Measurements from ENCODE around the gene FBXO45. TPM values are rescaled to one million over a fixed set of nuclear protein-coding genes. Genes with fewer than 3 reads are reported as not detected.
"Not testable (repeated sequence)": the region's sequence is repeated elsewhere in the genome, so short reads cannot be mapped to it uniquely, and the experiment has no call there.

The FBXO45 gene
- total RNA-seq, 1 donor from 2014 or later = 17.0 TPM

GRCh38 chr3:196537319-196537984, 31.0 kb upstream of the FBXO45 start:
- Mint-ChIP-seq H3K27ac (ENCODE audit: unreplicated experiment) (no peak overlapping the region), H3K27me3 (ENCODE audit: unreplicated experiment) (peaks cover 2% of the 10 kb centered on the region), H3K4me1 (ENCODE audit: unreplicated experiment) (peaks cover 10% of the 10 kb centered on the region), H3K4me3 (ENCODE audit: unreplicated experiment) (no peak overlapping the region), H3K36me3 (ENCODE audit: low read depth, unreplicated experiment) (no peaks in the 10 kb centered on the region), H3K9me3 (ENCODE audit: unreplicated experiment) (no peaks in the 10 kb centered on the region)
- peak; percentile 81 for TF ChIP-seq CTCF (IDR thresholded peaks at IDR 0.05; ENCODE audit: unreplicated experiment)
- DNase-seq (ENCODE audit: low spot score) = peak; percentile 51

- no peaks in the 10 kb centered on the region for H3K36me3 Mint-ChIP-seq (ENCODE audit: low read depth, unreplicated experiment)
- no peak overlapping the region for H3K27ac Mint-ChIP-seq (ENCODE audit: unreplicated experiment)
- no peak for TF ChIP-seq CTCF (IDR thresholded peaks at IDR 0.05; ENCODE audit: unreplicated experiment)
- no peak overlapping the region for H3K4me3 Mint-ChIP-seq (ENCODE audit: unreplicated experiment)
- no peak for DNase-seq (ENCODE audit: low spot score)
- H3K4me1 Mint-ChIP-seq (ENCODE audit: unreplicated experiment) = no peaks in the 10 kb centered on the region
- no peaks in the 10 kb centered on the region for H3K9me3 Mint-ChIP-seq (ENCODE audit: unreplicated experiment)
- no peaks in the 10 kb centered on the region for H3K27me3 Mint-ChIP-seq (ENCODE audit: unreplicated experiment)
These were observed 26.6 kb upstream of the FBXO45 start for GRCh38 chr3:196541684-196542445.

DNA sequence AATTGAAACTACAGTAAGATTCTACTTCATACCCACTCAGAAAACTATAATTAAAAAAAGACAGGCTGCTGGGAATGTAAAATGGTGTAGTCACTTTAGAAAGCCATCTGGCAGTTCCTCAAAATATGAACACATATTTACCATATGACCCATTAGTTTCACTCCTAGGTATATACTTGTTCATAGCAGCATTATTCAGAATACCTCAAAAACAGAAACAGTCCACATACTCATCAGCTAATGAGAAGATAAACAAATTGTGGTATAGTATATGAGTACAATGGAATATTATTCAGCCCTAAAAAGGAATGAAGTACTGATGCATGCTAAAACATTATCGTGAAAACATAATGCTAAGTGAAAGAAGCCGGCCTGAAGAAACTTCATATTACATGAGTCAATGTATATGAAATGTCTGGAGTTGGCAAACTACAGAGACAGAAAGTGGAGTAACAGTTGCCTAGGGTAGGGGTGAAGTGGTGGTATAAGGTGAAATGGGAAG, 23.9 kb upstream of the FBXO45 start:
- Mint-ChIP-seq H3K27ac (ENCODE audit: unreplicated experiment) (no peak overlapping the region), H3K4me3 (ENCODE audit: unreplicated experiment) (no peak overlapping the region), H3K36me3 (ENCODE audit: low read depth, unreplicated experiment) (peaks cover 9% of the 10 kb centered on the region), H3K27me3 (ENCODE audit: unreplicated experiment) (no peaks in the 10 kb centered on the region), H3K4me1 (ENCODE audit: unreplicated experiment) (no peaks in the 10 kb centered on the region), H3K9me3 (ENCODE audit: unreplicated experiment) (peaks cover 10% of the 10 kb centered on the region)
- no peak for DNase-seq (ENCODE audit: low spot score)
- no peak for TF ChIP-seq CTCF (IDR thresholded peaks at IDR 0.05; ENCODE audit: unreplicated experiment)

- Mint-ChIP-seq H3K4me3 (ENCODE audit: unreplicated experiment) (no peak overlapping the region), H3K9me3 (ENCODE audit: unreplicated experiment) (peaks cover 18% of the 10 kb centered on the region), H3K36me3 (ENCODE audit: low read depth, unreplicated experiment) (peaks cover 17% of the 10 kb centered on the region), H3K27me3 (ENCODE audit: unreplicated experiment) (no peaks in the 10 kb centered on the region), H3K4me1 (ENCODE audit: unreplicated experiment) (no peaks in the 10 kb centered on the region), H3K27ac (ENCODE audit: unreplicated experiment) (no peak overlapping the region)
- DNase-seq (ENCODE audit: low spot score) = no peak
- no peak for TF ChIP-seq CTCF (IDR thresholded peaks at IDR 0.05; ENCODE audit: unreplicated experiment)
These were observed 21.9 kb upstream of the FBXO45 start for GRCh38 chr3:196546537-196546936.

GRCh38 chr3:196547067-196547466, 21.4 kb upstream of the FBXO45 start:
- Mint-ChIP-seq H3K27me3 (ENCODE audit: unreplicated experiment) (no peaks in the 10 kb centered on the region), H3K4me3 (ENCODE audit: unreplicated experiment) (no peak overlapping the region), H3K9me3 (ENCODE audit: unreplicated experiment) (peaks cover 18% of the 10 kb centered on the region), H3K4me1 (ENCODE audit: unreplicated experiment) (no peaks in the 10 kb centered on the region), H3K27ac (ENCODE audit: unreplicated experiment) (no peak overlapping the region), H3K36me3 (ENCODE audit: low read depth, unreplicated experiment) (peaks cover 17% of the 10 kb centered on the region)
- TF ChIP-seq CTCF (IDR thresholded peaks at IDR 0.05; ENCODE audit: unreplicated experiment) = no peak
- no peak for DNase-seq (ENCODE audit: low spot score)

DNA sequence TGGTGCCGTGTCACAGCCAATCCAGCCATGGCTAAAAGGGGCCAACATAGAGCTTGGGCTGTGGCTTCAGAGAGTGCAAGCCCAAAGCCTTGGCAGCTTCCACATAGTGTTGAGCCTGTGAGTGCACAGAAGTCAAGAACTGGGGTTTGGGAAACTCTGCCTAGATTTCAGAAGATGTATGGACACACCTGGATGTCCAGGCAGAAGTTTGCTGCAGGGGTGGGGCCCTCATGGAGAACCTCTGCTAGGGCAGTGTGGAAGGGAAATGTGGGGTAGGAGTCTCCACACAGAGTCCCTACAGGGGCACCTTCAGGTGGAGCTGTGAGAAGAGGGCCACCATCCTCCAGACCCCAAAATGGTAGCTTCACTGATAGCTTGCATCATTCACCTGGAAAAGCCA, 19.1 kb upstream of the FBXO45 start:
- H3K27me3 Mint-ChIP-seq (ENCODE audit: unreplicated experiment); DNase-seq (ENCODE audit: low spot score); H3K4me3 Mint-ChIP-seq (ENCODE audit: unreplicated experiment); H3K4me1 Mint-ChIP-seq (ENCODE audit: unreplicated experiment); H3K27ac Mint-ChIP-seq (ENCODE audit: unreplicated experiment): not testable (repeated sequence)
- Mint-ChIP-seq H3K9me3 (ENCODE audit: unreplicated experiment) (peaks cover 18% of the 10 kb centered on the region), H3K36me3 (ENCODE audit: low read depth, unreplicated experiment) (peaks cover 21% of the 10 kb centered on the region)

GRCh38 chr3:196550172-196550571, 18.3 kb upstream of the FBXO45 start:
- H3K27me3 Mint-ChIP-seq (ENCODE audit: unreplicated experiment); H3K4me1 Mint-ChIP-seq (ENCODE audit: unreplicated experiment); H3K27ac Mint-ChIP-seq (ENCODE audit: unreplicated experiment); DNase-seq (ENCODE audit: low spot score): not testable (repeated sequence)
- Mint-ChIP-seq H3K4me3 (ENCODE audit: unreplicated experiment) (peak overlapping the region; percentile 69), H3K36me3 (ENCODE audit: low read depth, unreplicated experiment) (peaks cover 23% of the 10 kb centered on the region), H3K9me3 (ENCODE audit: unreplicated experiment) (peaks cover 18% of the 10 kb centered on the region)

Measured in endothelial cell (in vitro differentiated cells).